Loucy (cell line): ENCODE measurements around the gene DBH.

Experiments used
- H2AFZ ChIP-seq: fragments of 200-600 bp; sonication (generic); 2 replicates; pipeline ENCODE4 v1.6.0; 2016; ENCODE audit warnings: antibody characterized with exemption, mild to moderate bottlenecking, low read length, moderate library complexity
- H3F3A ChIP-seq: fragments of 200-600 bp; 2 replicates; pipeline ENCODE4 v1.6.0; 2016; ENCODE audit warnings: antibody characterized with exemption, low read depth, mild to moderate bottlenecking
- H3K27me3 ChIP-seq: fragments of 200-600 bp; sonication (generic); 2 replicates; pipeline ENCODE4 v1.6.1; 2014; ENCODE audit warnings: low read length, mild to moderate bottlenecking; ENCODE audit not compliant: insufficient read depth, poor library complexity, severe bottlenecking
- H3K36me3 ChIP-seq: fragments of 200-600 bp; sonication (generic); 2 replicates; pipeline ENCODE4 v1.6.1; 2016; ENCODE audit warnings: low read length; ENCODE audit not compliant: insufficient read depth
- H3K4me1 ChIP-seq: fragments of 200-600 bp; sonication (generic); 2 replicates; pipeline ENCODE4 v1.5.1; 2014; ENCODE audit warnings: low read length, mild to moderate bottlenecking; ENCODE audit not compliant: insufficient read depth, poor library complexity, severe bottlenecking
- H3K4me2 ChIP-seq: fragments of 200-600 bp; sonication (generic); 2 replicates; pipeline ENCODE4 v1.6.0; 2014; ENCODE audit warnings: antibody characterized with exemption, low read length, low read depth, mild to moderate bottlenecking; ENCODE audit not compliant: poor library complexity, severe bottlenecking
- H3K4me3 ChIP-seq: fragments of 200-600 bp; sonication (generic); 2 replicates; pipeline ENCODE4 v1.5.1; 2014; ENCODE audit warnings: low read length, mild to moderate bottlenecking, mixed read lengths; ENCODE audit not compliant: poor library complexity, severe bottlenecking
- H3K79me2 ChIP-seq: fragments of 200-600 bp; sonication (generic); 2 replicates; pipeline ENCODE4 v1.6.1; 2014; ENCODE audit warnings: low read length; ENCODE audit not compliant: insufficient read depth
- H3K9ac ChIP-seq: fragments of 200-600 bp; sonication (generic); 2 replicates; pipeline ENCODE4 v1.6.0; 2014; ENCODE audit warnings: mild to moderate bottlenecking, low read depth, low read length, moderate library complexity; ENCODE audit not compliant: poor library complexity, severe bottlenecking
- H3K9me2 ChIP-seq: fragments of 200-600 bp; sonication (generic); replicated peaks from 2 replicates; pipeline ENCODE4 v1.6.1; 2016; ENCODE audit warnings: low read depth, low read length, mixed read lengths
- H3K9me3 ChIP-seq: fragments of 200-600 bp; sonication (generic); 2 replicates; pipeline ENCODE4 v1.6.1; 2014; ENCODE audit warnings: mild to moderate bottlenecking, antibody characterized with exemption, low read length, low read depth; ENCODE audit not compliant: insufficient read depth
- H4K20me1 ChIP-seq: fragments of 200-600 bp; sonication (generic); 2 replicates; pipeline ENCODE4 v1.6.0; 2014; ENCODE audit warnings: antibody characterized with exemption, low read length, mild to moderate bottlenecking; ENCODE audit not compliant: insufficient read depth, poor library complexity, severe bottlenecking
- EZH2phosphoT487 ChIP-seq: fragments of 200-600 bp; IDR thresholded peaks from 2 replicates; pipeline ENCODE4 v1.6.1; 2018; ENCODE audit warnings: antibody characterized with exemption, mild to moderate bottlenecking, moderate library complexity, borderline replicate concordance
- TF ChIP-seq, protein P1 (sequence below): fragments of 200-600 bp; sonication (generic); conservative IDR thresholded peaks from 2 replicates; pipeline ENCODE4 v1.5.1; 2014; ENCODE audit warnings: mild to moderate bottlenecking, antibody characterized with exemption, low read length

DBH gene

DNA sequence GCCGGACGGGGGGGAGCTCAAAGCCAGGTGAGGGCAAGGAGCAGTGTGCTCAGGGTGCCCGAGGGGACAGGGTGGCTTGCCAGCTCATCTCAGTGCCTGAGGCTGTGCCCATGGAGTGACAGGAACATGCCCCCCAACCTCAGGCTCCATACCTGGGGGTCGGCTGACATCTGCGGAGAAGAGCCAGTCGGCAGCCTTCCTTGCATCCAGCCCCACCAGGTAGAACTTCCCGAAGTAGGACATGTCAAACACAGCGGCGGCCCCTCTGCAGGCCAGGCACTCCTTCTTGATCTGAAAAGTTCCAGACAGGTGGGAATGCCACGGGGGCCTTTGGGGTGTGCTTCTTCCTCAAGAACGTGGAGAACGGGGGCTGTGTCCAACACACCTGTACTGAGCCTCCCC lies 59.9 kb downstream of the DBH start:
- Histone ChIP-seq H3K9me2 (no peaks in the 10 kb centered on the region), H3K4me2 (no peak overlapping the region), H3K4me3 (no peak overlapping the region), H3F3A (no peaks in the 10 kb centered on the region), H3K9ac (no peak overlapping the region), H3K9me3 (no peaks in the 10 kb centered on the region), H3K4me1 (peaks cover 7% of the 10 kb centered on the region), H4K20me1 (no peaks in the 10 kb centered on the region), H3K36me3 (no peaks in the 10 kb centered on the region; the same call in 1 of the 2 replicates), H3K27me3 (no peaks in the 10 kb centered on the region), H3K79me2 (no peaks in the 10 kb centered on the region), H2AFZ (no peak overlapping the region)
- TF ChIP-seq, protein P1, sequence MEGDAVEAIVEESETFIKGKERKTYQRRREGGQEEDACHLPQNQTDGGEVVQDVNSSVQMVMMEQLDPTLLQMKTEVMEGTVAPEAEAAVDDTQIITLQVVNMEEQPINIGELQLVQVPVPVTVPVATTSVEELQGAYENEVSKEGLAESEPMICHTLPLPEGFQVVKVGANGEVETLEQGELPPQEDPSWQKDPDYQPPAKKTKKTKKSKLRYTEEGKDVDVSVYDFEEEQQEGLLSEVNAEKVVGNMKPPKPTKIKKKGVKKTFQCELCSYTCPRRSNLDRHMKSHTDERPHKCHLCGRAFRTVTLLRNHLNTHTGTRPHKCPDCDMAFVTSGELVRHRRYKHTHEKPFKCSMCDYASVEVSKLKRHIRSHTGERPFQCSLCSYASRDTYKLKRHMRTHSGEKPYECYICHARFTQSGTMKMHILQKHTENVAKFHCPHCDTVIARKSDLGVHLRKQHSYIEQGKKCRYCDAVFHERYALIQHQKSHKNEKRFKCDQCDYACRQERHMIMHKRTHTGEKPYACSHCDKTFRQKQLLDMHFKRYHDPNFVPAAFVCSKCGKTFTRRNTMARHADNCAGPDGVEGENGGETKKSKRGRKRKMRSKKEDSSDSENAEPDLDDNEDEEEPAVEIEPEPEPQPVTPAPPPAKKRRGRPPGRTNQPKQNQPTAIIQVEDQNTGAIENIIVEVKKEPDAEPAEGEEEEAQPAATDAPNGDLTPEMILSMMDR: no peak
- TF ChIP-seq EZH2phosphoT487: no peak

DNA sequence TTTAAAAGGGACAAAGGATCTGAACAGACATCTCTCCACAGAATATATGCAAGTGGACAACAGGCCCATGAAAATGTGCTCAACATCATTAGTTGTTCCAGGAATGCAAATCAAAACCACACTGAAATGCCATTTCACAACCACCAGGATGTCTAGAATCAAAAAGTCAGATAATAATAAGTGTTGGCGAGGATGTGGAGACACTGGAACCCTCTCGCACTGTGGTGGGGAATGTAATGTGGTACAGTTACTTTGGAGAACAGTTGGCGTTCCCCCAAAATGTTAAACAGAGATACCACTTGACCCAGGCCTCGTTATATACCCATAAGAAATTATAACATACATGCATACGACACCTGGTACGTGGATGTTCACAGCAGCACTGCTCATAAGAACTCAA lies 63.4 kb downstream of the DBH start:
- TF ChIP-seq, protein P1: no peak
- TF ChIP-seq EZH2phosphoT487: no peak
- no peaks in the 10 kb centered on the region for H4K20me1 ChIP-seq
- H3K9ac ChIP-seq: no peak overlapping the region
- no peaks in the 10 kb centered on the region for H3K9me2 ChIP-seq
- H3K4me2 ChIP-seq: no peak overlapping the region
- H3K4me1 ChIP-seq: peaks cover 7% of the 10 kb centered on the region
- H3K4me3 ChIP-seq: no peak overlapping the region
- no peaks in the 10 kb centered on the region for H3F3A ChIP-seq
- H3K9me3 ChIP-seq: no peaks in the 10 kb centered on the region
- no peaks in the 10 kb centered on the region for H3K27me3 ChIP-seq
- H2AFZ ChIP-seq: no peak overlapping the region
- no peaks in the 10 kb centered on the region for H3K79me2 ChIP-seq
- H3K36me3 ChIP-seq: no peaks in the 10 kb centered on the region

DNA sequence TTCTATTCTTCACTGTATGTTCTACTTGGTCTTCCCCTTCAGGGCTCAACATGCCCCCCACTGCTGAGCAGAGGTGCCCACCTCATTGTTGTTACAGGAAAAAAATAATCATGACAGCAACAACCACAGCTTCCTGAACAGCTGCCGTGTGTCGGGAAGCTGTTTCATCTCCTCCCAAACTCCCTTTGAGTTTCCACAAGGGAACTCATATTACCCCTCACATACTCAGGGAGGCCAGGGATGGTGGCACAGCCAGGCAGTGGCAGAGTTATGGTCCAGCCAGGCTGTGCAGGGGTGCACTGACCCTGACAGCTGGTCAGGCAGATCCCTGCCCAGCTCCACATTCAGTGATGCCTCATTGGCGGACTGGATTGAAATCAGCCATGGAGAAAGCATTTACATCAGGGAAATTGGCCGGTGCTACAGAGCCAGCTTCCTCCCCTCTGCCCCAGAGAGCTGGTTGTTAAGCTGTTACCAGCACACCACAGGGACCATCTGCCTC lies 64.7 kb downstream of the DBH start:
- Histone ChIP-seq H3K27me3 (no peaks in the 10 kb centered on the region), H2AFZ (no peak overlapping the region), H3K9ac (no peak overlapping the region), H4K20me1 (no peaks in the 10 kb centered on the region), H3K9me2 (no peaks in the 10 kb centered on the region), H3K4me2 (no peak overlapping the region), H3K9me3 (no peaks in the 10 kb centered on the region), H3K4me1 (peaks cover 7% of the 10 kb centered on the region), H3F3A (no peaks in the 10 kb centered on the region), H3K79me2 (no peaks in the 10 kb centered on the region), H3K4me3 (no peak overlapping the region), H3K36me3 (no peaks in the 10 kb centered on the region)
- TF ChIP-seq, protein P1: no peak
- no peak for TF ChIP-seq EZH2phosphoT487
